Stomach (tissue), 9 donors: ENCODE data around the gene TTLL4. TPM values are rescaled to one million over a fixed set of nuclear protein-coding genes. Genes with fewer than 3 reads are reported as not detected.

Source experiments
- DNase-seq, 2 donors: peaks; one replicate each; pipeline versions ENCODE4 v3.0.0 to v3.0.0-alpha.2; 2013 to 2019
- H3K27ac ChIP-seq, 5 donors: fragments of 200-600 bp in 4 of 5; sonication (generic) in 4 of 5; one replicate each; pipeline ENCODE4 v1.5.1; 2013 to 2019; ENCODE audit warnings: mild to moderate bottlenecking in 1 of 5, moderate library complexity in 1 of 5
- H3K27me3 ChIP-seq, 3 donors: fragments of 200-600 bp; sonication (generic); one replicate each; pipeline ENCODE4 v1.5.1; 2017 to 2019; ENCODE audit warnings: mixed run types in 1 of 3
- H3K36me3 ChIP-seq, 4 donors: fragments of 200-600 bp; sonication (generic); 1 replicate in 3 of 4; 2 replicates in 1 of 4; pipeline ENCODE4 v1.5.1; 2016 to 2019
- H3K4me1 ChIP-seq, 4 donors: fragments of 200-600 bp; sonication (generic); one replicate each; pipeline ENCODE4 v1.5.1; 2016 to 2019
- H3K4me3 ChIP-seq, 4 donors: fragments of 200-600 bp; sonication (generic) in 3 of 4; one replicate each; pipeline ENCODE4 v1.5.1; 2016 to 2019; ENCODE audit warnings: mild to moderate bottlenecking in 1 of 4
- H3K9me3 ChIP-seq, 4 donors: fragments of 200-600 bp; sonication (generic); one replicate each; pipeline ENCODE4 v1.5.1; 2016 to 2019
- CTCF ChIP-seq, 7 experiments: fragments of 450-650 bp in 4 of 7; fragments of 200-600 bp in 3 of 7; sonication (generic) in 3 of 7; IDR thresholded peaks; one replicate each; pipeline ENCODE4 v1.5.1; 2016 to 2019; ENCODE audit warnings: antibody characterized with exemption in 7 of 7, control low read depth in 2 of 7, mild to moderate bottlenecking in 1 of 7
- EP300 ChIP-seq: sonication (generic); formaldehyde crosslinking; IDR thresholded peaks from one replicate; pipeline ENCODE4 v1.6.1; 2017; ENCODE audit warnings: antibody characterized with exemption
- POLR2A ChIP-seq, 4 donors: fragments of 450-650 bp; IDR thresholded peaks; one replicate each; pipeline ENCODE4 v1.6.1; 2016; ENCODE audit warnings: antibody characterized with exemption in 4 of 4, control low read depth in 2 of 4, mild to moderate bottlenecking in 1 of 4, moderate library complexity in 1 of 4
- POLR2AphosphoS5 ChIP-seq, 3 donors: sonication (generic); formaldehyde crosslinking; IDR thresholded peaks; one replicate each; pipeline ENCODE4 v1.6.1; 2016; ENCODE audit warnings: antibody characterized with exemption in 3 of 3
- WGBS, 5 donors: extraction: QIAGEN DNeasy Blood & Tissue Kit in 3 of 5; methylation state at CpG; one replicate each; pipeline versions ENCODE4 v1.1.5 to v1.1.7; 2013 to 2018; 5-methylcytosine and 5-hydroxymethylcytosine counted together
- intact Hi-C: fragments of 100-400 bp; cut with DNase I; formaldehyde crosslinking; loops from one replicate; pipeline ENCODE4 v1.15.1; 2023; ENCODE audit warnings: low total_unique reads
- polyA plus RNA-seq, 3 donors: library from polyadenylated mRNA; stranded (reverse); fragments of 200-250 nt; gene quantifications; one replicate each; pipeline ENCODE4 v1.2.3, GENCODE V29; 2013
- total RNA-seq, 5 donors: library from RNA; depleted of rRNA; stranded (reverse); fragments of >200 nt; gene quantifications; one replicate each; pipeline versions ENCODE4 v1.1.0 to v1.2.3, GENCODE V29; 2014 to 2016
- donor health status: healthy with polysubstance abuse.
- donor health status: Bipolar disorder and iron deficiency.
- donor health status: healthy.

The TTLL4 gene
- total and polyA plus RNA-seq, 8 donors: 8.8 to 139 (median 13.9) TPM

GRCh38 chr2:218786133-218786532, 75.5 kb downstream of the TTLL4 start:
- Histone ChIP-seq H3K4me3 (no peak overlapping the region), H3K27me3 (peaks cover 0 to 11% (median 10%) of the 10 kb centered on the region in 3 donors), H3K4me1 (peaks cover 4 to 38% (median 17%) of the 10 kb centered on the region in 4 donors), H3K36me3 (no peaks in the 10 kb centered on the region), H3K9me3 (peaks cover 0 to 4% (median 0%) of the 10 kb centered on the region in 4 donors), H3K27ac (no peak overlapping the region)
- intact Hi-C loops: no loop called here
- DNase-seq: no peak
- TF ChIP-seq POLR2A (IDR thresholded peaks at IDR 0.05) (no peak), CTCF (IDR thresholded peaks at IDR 0.05) (no peak), POLR2AphosphoS5 (IDR thresholded peaks at IDR 0.05) (no peak), EP300 (no peak)
- 86 to 95% (median 92%) methylated on average over 3 of the region's 3 CpGs for WGBS, 5 donors

GRCh38 chr2:218788529-218789255, 78.1 kb downstream of the TTLL4 start:
- peaks cover 0 to 15% (median 3%) of the 10 kb centered on the region in 4 donors for H3K4me1 ChIP-seq
- H3K4me3 ChIP-seq: no peak overlapping the region
- intact Hi-C loops: no loop called here
- TF ChIP-seq CTCF (IDR thresholded peaks at IDR 0.05) (no peak), EP300 (no peak), POLR2AphosphoS5 (IDR thresholded peaks at IDR 0.05) (no peak), POLR2A (IDR thresholded peaks at IDR 0.05) (no peak)
- H3K9me3 ChIP-seq: peaks cover 0 to 4% (median 0%) of the 10 kb centered on the region in 4 donors
- no peaks in the 10 kb centered on the region for H3K36me3 ChIP-seq
- DNase-seq: no peak
- H3K27me3 ChIP-seq: no peaks in the 10 kb centered on the region
- H3K27ac ChIP-seq: peak overlapping the region in 1 of 5 donors; percentile 9
- 76 to 89% (median 82%) methylated on average over 2 of the region's 2 CpGs for WGBS, 5 donors

GRCh38 chr2:218792433-218792832, 81.8 kb downstream of the TTLL4 start:
- Histone ChIP-seq H3K4me3 (no peak overlapping the region), H3K9me3 (peaks cover 0 to 4% (median 0%) of the 10 kb centered on the region in 4 donors), H3K36me3 (no peaks in the 10 kb centered on the region), H3K27ac (no peak overlapping the region), H3K27me3 (no peaks in the 10 kb centered on the region), H3K4me1 (peaks cover 0 to 15% (median 0%) of the 10 kb centered on the region in 4 donors)
- no peak for TF ChIP-seq EP300
- no peak for TF ChIP-seq POLR2AphosphoS5 (IDR thresholded peaks at IDR 0.05)
- no peak for TF ChIP-seq CTCF (IDR thresholded peaks at IDR 0.05)
- TF ChIP-seq POLR2A (IDR thresholded peaks at IDR 0.05): no peak
- WGBS, 5 donors: 95 to 100% (median 96%) methylated on average over 1 of the region's 1 CpG
- no peak for DNase-seq
- intact Hi-C loops: no loop called here

GRCh38 chr2:218796691-218797090, 86.1 kb downstream of the TTLL4 start:
- Histone ChIP-seq H3K4me1 (peaks cover 7 to 37% (median 14%) of the 10 kb centered on the region in 4 donors), H3K27ac (no peak overlapping the region), H3K4me3 (no peak overlapping the region), H3K36me3 (no peaks in the 10 kb centered on the region), H3K27me3 (no peaks in the 10 kb centered on the region), H3K9me3 (no peaks in the 10 kb centered on the region)
- WGBS, 5 donors: 89 to 92% (median 89%) methylated on average over 4 of the region's 4 CpGs
- TF ChIP-seq POLR2A (IDR thresholded peaks at IDR 0.05) (no peak), CTCF (IDR thresholded peaks at IDR 0.05) (no peak), POLR2AphosphoS5 (IDR thresholded peaks at IDR 0.05) (no peak), EP300 (no peak)
- intact Hi-C loops: no loop called here
- DNase-seq: no peak
